Small intestine (tissue), 7 donors: Measurements from ENCODE around the gene DUSP19. TPM values are rescaled to one million over a fixed set of nuclear protein-coding genes. Genes with fewer than 3 reads are reported as not detected.

ENCODE experiments used
- DNase-seq, 2 donors: peaks; one replicate each; pipeline versions ENCODE4 v3.0.0 to v3.0.0-alpha.2; 2013
- FAIRE-seq: peaks from 2 replicates; lab custom pipeline; 2012; peaks lifted over from hg19 to GRCh38; lab: Jason Lieb, UNC
- H3K27ac ChIP-seq, 3 donors: one replicate each; pipeline ENCODE4 v1.5.1; 2013; ENCODE audit warnings: low read length in 2 of 3, mild to moderate bottlenecking in 2 of 3, control low read depth in 1 of 3, inconsistent platforms in 1 of 3, low read depth in 1 of 3, moderate library complexity in 1 of 3
- H3K27me3 ChIP-seq, 3 donors: one replicate each; pipeline ENCODE4 v1.6.1; 2013; ENCODE audit warnings: low read length in 3 of 3, inconsistent platforms in 1 of 3; ENCODE audit not compliant: control insufficient read depth in 3 of 3, insufficient read depth in 3 of 3
- H3K36me3 ChIP-seq, 3 donors: one replicate each; pipeline ENCODE4 v1.6.1; 2013; ENCODE audit warnings: low read length in 3 of 3, inconsistent platforms in 1 of 3, low read depth in 1 of 3, mild to moderate bottlenecking in 1 of 3, moderate library complexity in 1 of 3; ENCODE audit not compliant: control insufficient read depth in 3 of 3, insufficient read depth in 2 of 3
- H3K4me1 ChIP-seq, 3 donors: one replicate each; pipeline ENCODE4 v1.6.1; 2013; ENCODE audit warnings: low read length in 2 of 3, inconsistent platforms in 1 of 3, low read depth in 1 of 3, mild to moderate bottlenecking in 1 of 3, moderate library complexity in 1 of 3; ENCODE audit not compliant: control insufficient read depth in 3 of 3, insufficient read depth in 2 of 3
- H3K4me3 ChIP-seq, 3 donors: one replicate each; pipeline ENCODE4 v1.5.1; 2013; ENCODE audit warnings: low read length in 3 of 3, control low read depth in 1 of 3, inconsistent platforms in 1 of 3, low read depth in 1 of 3, mild to moderate bottlenecking in 1 of 3, moderate library complexity in 1 of 3
- H3K9me3 ChIP-seq, 2 donors: one replicate each; pipeline ENCODE4 v1.6.1; 2013; ENCODE audit warnings: low read depth in 1 of 2, low read length in 1 of 2; ENCODE audit not compliant: control insufficient read depth in 2 of 2, insufficient read depth in 1 of 2
- WGBS, 3 donors: extraction: QIAGEN DNeasy Blood & Tissue Kit; methylation state at CpG; one replicate each; pipeline ENCODE4 v1.1.7; 2013; 5-methylcytosine and 5-hydroxymethylcytosine counted together
- polyA plus RNA-seq, 4 donors: library from polyadenylated mRNA; stranded (reverse) in 3 of 4; unstranded in 1 of 4; fragments of 200-250 nt in 3 of 4; fragments of 120-200 nt in 1 of 4; gene quantifications; one replicate each; pipeline versions ENCODE4 v1.2.1 to v1.2.3, GENCODE V29; 2013
- donor health status: healthy with polysubstance abuse.
- donor health status: control.
- donor health status: control.
- donor health status: Bipolar disorder and iron deficiency.
- donor health status: healthy.

DUSP19 gene
- polyA plus RNA-seq, 4 donors = 0.81 to 3.0 (median 2.2) TPM

- no peaks in the 10 kb centered on the region for H3K36me3 ChIP-seq
- H3K9me3 ChIP-seq = no peaks in the 10 kb centered on the region
- H3K4me1 ChIP-seq = no peaks in the 10 kb centered on the region
- H3K27me3 ChIP-seq = no peaks in the 10 kb centered on the region
- H3K4me3 ChIP-seq = no peak overlapping the region
- no peak overlapping the region for H3K27ac ChIP-seq
- no peak for DNase-seq
- no peak for FAIRE-seq
- WGBS, 3 donors = 67 to 74% (median 70%) methylated on average over 4 of the region's 4 CpGs
These were observed 27.0 kb downstream of the DUSP19 start for GRCh38 chr2:183105402-183106134.

DNA sequence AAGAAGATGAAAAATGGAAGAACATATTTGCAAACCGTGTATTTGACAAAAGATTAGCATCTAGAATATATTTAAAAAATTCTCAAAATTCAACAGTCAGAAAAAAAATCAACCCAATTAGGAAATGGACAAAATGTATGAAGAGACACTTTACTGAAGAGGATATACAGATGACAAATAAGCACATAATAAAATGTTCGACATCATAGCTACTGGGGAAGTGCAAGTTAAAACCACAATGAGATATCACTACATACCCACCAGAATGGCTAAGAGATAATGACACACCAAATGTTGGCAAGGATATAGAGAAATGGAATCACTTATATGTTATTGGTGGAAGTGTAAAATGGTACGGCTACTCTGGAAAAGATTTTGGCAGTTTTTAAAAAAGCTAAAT lies 34.0 kb downstream of the DUSP19 start:
- peaks cover 0 to 2% (median 0%) of the 10 kb centered on the region in 3 donors for H3K27me3 ChIP-seq
- DNase-seq = no peak
- no peaks in the 10 kb centered on the region for H3K9me3 ChIP-seq
- no peaks in the 10 kb centered on the region for H3K4me1 ChIP-seq
- no peak overlapping the region for H3K4me3 ChIP-seq
- FAIRE-seq = no peak
- H3K27ac ChIP-seq = no peak overlapping the region
- 91 to 93% (median 92%) methylated on average over 3 of the region's 3 CpGs for WGBS, 3 donors
- no peaks in the 10 kb centered on the region for H3K36me3 ChIP-seq

DNA sequence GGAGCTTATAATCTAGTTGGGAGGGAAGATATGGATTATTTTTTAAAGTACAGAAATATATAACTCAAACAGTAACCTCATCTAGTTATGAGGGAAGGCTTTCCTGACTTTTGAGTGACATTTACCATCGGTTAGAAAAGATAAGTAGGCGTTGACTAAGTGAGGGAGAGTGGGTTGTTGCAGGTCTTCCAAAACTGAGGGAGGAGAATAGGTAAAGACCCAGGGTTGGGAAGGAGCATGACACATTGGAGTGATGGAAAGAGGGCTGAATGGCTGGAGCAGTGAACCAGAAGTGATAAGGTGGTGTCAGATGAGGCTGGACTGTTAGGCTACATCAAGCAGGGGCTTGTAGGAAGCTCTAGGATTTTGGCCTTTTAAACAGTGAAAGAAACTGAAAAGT lies 35.1 kb downstream of the DUSP19 start:
- 54 to 63% (median 59%) methylated on average over 2 of the region's 2 CpGs for WGBS, 3 donors
- Histone ChIP-seq H3K36me3 (no peaks in the 10 kb centered on the region), H3K27ac (no peak overlapping the region), H3K9me3 (no peaks in the 10 kb centered on the region), H3K27me3 (peaks cover 0 to 2% (median 0%) of the 10 kb centered on the region in 3 donors), H3K4me1 (no peaks in the 10 kb centered on the region), H3K4me3 (no peak overlapping the region)
- FAIRE-seq (no peak), DNase-seq (no peak)

- Histone ChIP-seq H3K27ac (no peak overlapping the region), H3K4me3 (no peak overlapping the region), H3K36me3 (no peaks in the 10 kb centered on the region), H3K9me3 (no peaks in the 10 kb centered on the region), H3K27me3 (peaks cover 0 to 2% (median 0%) of the 10 kb centered on the region in 3 donors), H3K4me1 (no peaks in the 10 kb centered on the region)
- 86 to 91% (median 87%) methylated on average over 3 of the region's 3 CpGs for WGBS, 3 donors
- FAIRE-seq (no peak), DNase-seq (no peak)
These were observed 38.7 kb downstream of the DUSP19 start for GRCh38 chr2:183117226-183117625.

DNA sequence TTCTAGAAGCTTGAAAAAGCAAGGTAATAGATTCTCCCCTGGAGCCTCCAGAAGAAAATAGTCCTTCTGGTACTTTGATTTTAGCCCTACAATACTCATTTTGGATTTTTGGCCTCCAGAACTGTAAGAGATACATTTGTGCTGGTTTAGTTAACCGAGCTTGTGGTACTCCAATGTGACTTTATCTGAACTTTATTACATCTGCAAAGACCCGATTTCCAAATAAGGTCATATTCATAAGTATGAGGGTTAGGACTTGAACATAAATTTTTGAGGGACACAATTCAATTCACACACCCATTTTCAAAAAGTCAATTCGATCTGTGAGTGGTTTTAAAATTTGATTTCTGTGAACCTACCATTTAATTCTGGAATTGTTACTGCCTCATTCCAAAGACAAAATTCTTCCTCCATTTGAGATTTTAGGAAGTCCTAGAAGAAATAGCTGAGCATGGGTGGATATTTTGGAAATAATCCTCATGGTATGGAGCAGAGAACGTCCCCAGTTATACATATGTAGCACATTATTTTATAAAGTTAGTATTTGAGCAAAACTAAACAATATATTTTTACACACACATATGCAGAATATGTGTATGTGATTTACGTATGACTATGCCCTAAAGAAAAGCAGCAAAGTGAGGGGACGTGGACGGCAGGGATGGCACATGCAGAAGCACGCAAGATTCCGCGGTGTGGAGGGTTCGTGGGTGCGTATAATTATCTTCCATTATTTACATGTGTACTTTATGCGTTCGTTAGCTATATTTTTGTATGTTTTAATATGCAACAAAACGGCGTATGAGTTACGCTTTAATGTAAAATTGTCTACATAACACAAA lies 44.8 kb downstream of the DUSP19 start:
- Histone ChIP-seq H3K4me1 (peaks cover 2 to 9% (median 6%) of the 10 kb centered on the region in 3 donors), H3K27ac (peak overlapping the region in 1 of 3 donors; percentile 93), H3K9me3 (no peaks in the 10 kb centered on the region), H3K4me3 (peak overlapping the region in 2 of 3 donors; percentile 77 to 93), H3K36me3 (peaks cover 0 to 2% (median 0%) of the 10 kb centered on the region in 3 donors), H3K27me3 (no peaks in the 10 kb centered on the region)
- WGBS, 3 donors = 19 to 28% (median 21%) methylated on average over 17 of the region's 17 CpGs
- no peak for DNase-seq
- FAIRE-seq = no peak

DNA sequence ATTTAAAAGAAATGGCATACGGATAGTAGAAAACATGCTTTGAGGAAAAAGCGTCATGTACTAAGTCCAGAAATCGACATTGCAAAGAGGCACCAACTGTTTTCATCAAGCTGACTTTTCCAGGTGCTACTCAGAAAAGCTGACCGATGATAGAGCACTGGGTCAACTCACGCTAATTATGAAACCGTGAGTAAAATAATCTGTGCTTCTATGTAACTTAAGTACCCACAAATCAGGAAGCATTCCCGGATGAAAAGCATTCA lies 45.3 kb downstream of the DUSP19 start:
- peak overlapping the region; percentile 47 to 93 (median 77) for H3K4me3 ChIP-seq
- WGBS, 3 donors = 0 to 1% (median 0%) methylated on average over 7 of the region's 7 CpGs
- H3K9me3 ChIP-seq = no peaks in the 10 kb centered on the region
- peak overlapping the region; percentile 87 to 99 (median 93) for H3K27ac ChIP-seq
- peaks cover 2 to 9% (median 6%) of the 10 kb centered on the region in 3 donors for H3K4me1 ChIP-seq
- peaks cover 0 to 2% (median 0%) of the 10 kb centered on the region in 3 donors for H3K36me3 ChIP-seq
- FAIRE-seq (no peak), DNase-seq (no peak)
- H3K27me3 ChIP-seq = no peaks in the 10 kb centered on the region

DNA sequence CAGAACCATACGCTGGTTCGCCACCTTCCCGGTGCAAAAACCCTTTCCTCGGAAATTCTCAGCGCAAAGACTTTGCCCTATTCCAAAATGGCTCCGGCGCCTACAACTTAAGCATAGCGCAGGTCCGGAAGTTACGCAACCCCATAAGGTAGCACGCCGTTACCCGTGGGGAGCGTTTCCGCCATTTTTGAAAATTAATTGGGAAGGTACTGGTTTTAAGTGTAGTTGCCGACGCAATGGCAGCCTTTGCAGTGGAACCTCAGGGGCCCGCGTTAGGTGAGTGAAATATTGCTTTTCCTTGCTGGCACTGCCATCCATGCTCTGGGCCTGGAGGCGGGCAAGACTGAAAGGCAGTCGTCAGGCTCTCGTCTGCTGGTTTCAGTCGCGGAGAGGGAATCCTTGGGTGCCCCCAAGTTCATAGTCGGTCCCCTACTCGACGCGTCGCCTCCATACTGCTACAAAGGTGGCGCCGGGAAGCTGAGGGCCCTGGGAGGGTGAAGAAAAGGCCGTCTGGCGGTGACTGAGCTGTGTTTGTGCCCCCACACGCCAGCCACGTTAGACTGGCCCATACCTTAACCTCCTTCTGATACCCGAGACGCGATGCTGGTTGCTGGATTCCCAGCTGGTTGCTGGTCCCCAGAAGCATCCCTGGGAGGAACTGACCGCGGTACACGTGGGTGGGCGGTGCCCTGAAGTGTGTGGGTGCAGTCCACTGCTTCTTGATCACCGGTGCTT lies 45.8 kb downstream of the DUSP19 start, which contains the start of gene NUP35:
Gene NUP35, plus strand, starts transcription at position 222 of the 735 bp plus-strand sequence. Its CDS starts 15 bp downstream, at position 237.
- 0 to 1% (median 0%) methylated on average over 43 of the region's 43 CpGs for WGBS, 3 donors
- Histone ChIP-seq H3K4me1 (peaks cover 2 to 9% (median 6%) of the 10 kb centered on the region in 3 donors), H3K27me3 (no peaks in the 10 kb centered on the region), H3K9me3 (no peaks in the 10 kb centered on the region), H3K36me3 (peaks cover 0 to 2% (median 0%) of the 10 kb centered on the region in 3 donors), H3K4me3 (peak within 1 kb of the TSS; percentile 77 to 93 (median 85)), H3K27ac (peak within 1 kb of the TSS; percentile 87 to 99 (median 93))
- FAIRE-seq (no peak), DNase-seq (peak; percentile 93 to 96)

DNA sequence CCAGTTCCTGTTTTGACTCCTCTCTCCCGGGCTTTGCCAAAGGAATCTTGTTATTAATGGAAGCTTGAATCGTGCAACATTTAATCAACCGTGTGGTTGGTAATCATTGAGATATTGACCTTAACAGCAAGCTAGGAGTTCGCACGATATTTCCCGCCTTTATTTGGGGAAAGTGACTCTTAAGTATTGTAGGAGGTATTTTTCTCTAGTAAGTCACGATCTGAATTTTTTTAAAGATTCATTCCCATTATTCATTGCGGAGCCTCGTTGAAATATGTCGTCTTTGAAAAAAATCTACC lies 46.4 kb downstream of the DUSP19 start:
- 0 to 1% (median 0%) methylated on average over 10 of the region's 10 CpGs for WGBS, 3 donors
- no peaks in the 10 kb centered on the region for H3K27me3 ChIP-seq
- H3K27ac ChIP-seq = peak overlapping the region; percentile 87 to 99 (median 93)
- FAIRE-seq = no peak
- no peak for DNase-seq
- peaks cover 0 to 2% (median 0%) of the 10 kb centered on the region in 3 donors for H3K36me3 ChIP-seq
- peaks cover 2 to 9% (median 6%) of the 10 kb centered on the region in 3 donors for H3K4me1 ChIP-seq
- peak overlapping the region; percentile 77 to 93 (median 85) for H3K4me3 ChIP-seq
- no peaks in the 10 kb centered on the region for H3K9me3 ChIP-seq
